B cell (primary cell): Measurements from ENCODE around the gene MALRD1.

ENCODE experiments used
- CTCF ChIP-seq: fragments of 200-600 bp; IDR thresholded peaks from one replicate; pipeline ENCODE4 v1.8.0; 2022; ENCODE audit warnings: antibody characterized with exemption, mild to moderate bottlenecking
- EZH2 ChIP-seq: IDR thresholded peaks from 2 replicates; pipeline ENCODE4 v1.6.1; 2012; ENCODE audit warnings: borderline replicate concordance, low read depth, mild to moderate bottlenecking, moderate library complexity, low read length; ENCODE audit not compliant: insufficient read depth, poor library complexity, severe bottlenecking

DNA sequence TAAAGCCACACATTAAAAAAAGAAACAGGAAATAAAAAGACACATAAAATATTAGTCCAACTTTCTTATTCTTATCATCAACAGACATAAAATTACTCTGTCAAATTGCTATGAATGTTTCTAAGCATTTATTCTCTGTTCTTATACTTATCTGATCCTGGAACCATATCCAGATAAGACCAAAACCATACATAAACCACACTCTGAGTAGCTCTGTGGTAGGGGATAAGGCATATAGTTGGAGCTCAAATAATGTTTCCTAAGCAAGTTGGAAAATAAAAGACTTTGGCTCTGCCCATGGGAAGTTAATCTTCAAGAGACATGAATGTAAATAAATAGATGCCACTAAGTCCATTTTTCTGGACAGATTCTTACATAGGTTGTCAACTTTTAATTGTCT, 664.6 kb downstream of the MALRD1 start:
- no peak for TF ChIP-seq CTCF
- TF ChIP-seq EZH2, result no peak
